Measurements from ENCODE around the gene HABP4.
A peak's percentile ranks its signal among the peaks of the same experiment; 100 is the strongest.

Gene HABP4

GRCh38 chr9:96489482-96489979 lies 39.6 kb downstream of the HABP4 start:
- Histone ChIP-seq H3K9me3 (no peaks in the 10 kb centered on the region), H3K4me3 (no peak overlapping the region), H3K36me3 (peaks cover 31 to 62% (median 55%) of the 10 kb centered on the region in 3 donors), H3K4me1 (peaks cover 0 to 65% (median 43%) of the 10 kb centered on the region in 4 donors), H3K27ac (peak overlapping the region; percentile 81 to 85), H3K27me3 (no peaks in the 10 kb centered on the region)
- intact Hi-C loops (cut with DNase I; ENCODE audit: low total_unique reads) = loop anchor here (5.0 to 10.0 kb wide), 2 partner anchors 33 to 75 kb away; no protein-coding TSS in a partner anchor
- no peak for DNase-seq
- no peak for TF ChIP-seq CTCF (IDR thresholded peaks at IDR 0.05)

- Histone ChIP-seq H3K27ac (peak overlapping the region in 1 of 2 donors; percentile 29), H3K9me3 (no peaks in the 10 kb centered on the region), H3K36me3 (peaks cover 31 to 60% (median 59%) of the 10 kb centered on the region in 3 donors), H3K4me1 (peaks cover 0 to 54% (median 35%) of the 10 kb centered on the region in 4 donors), H3K27me3 (no peaks in the 10 kb centered on the region), H3K4me3 (no peak overlapping the region)
- intact Hi-C loops (cut with DNase I; ENCODE audit: low total_unique reads) = no loop called here
- no peak for TF ChIP-seq CTCF (IDR thresholded peaks at IDR 0.05)
- DNase-seq = no peak
These were observed 40.6 kb downstream of the HABP4 start for GRCh38 chr9:96490534-96491078.

- Histone ChIP-seq H3K9me3 (no peaks in the 10 kb centered on the region), H3K4me1 (peaks cover 0 to 47% (median 29%) of the 10 kb centered on the region in 4 donors), H3K36me3 (peaks cover 34 to 66% (median 65%) of the 10 kb centered on the region in 3 donors), H3K27me3 (no peaks in the 10 kb centered on the region), H3K4me3 (no peak overlapping the region), H3K27ac (peak overlapping the region in 1 of 2 donors; percentile 29)
- intact Hi-C loops (cut with DNase I; ENCODE audit: low total_unique reads) = no loop called here
- no peak for DNase-seq
- no peak for TF ChIP-seq CTCF (IDR thresholded peaks at IDR 0.05)
These were observed 41.3 kb downstream of the HABP4 start for GRCh38 chr9:96491079-96491879.

GRCh38 chr9:96491880-96492525 lies 42.0 kb downstream of the HABP4 start:
- no peak for DNase-seq
- no peaks in the 10 kb centered on the region for H3K9me3 ChIP-seq
- intact Hi-C loops (cut with DNase I; ENCODE audit: low total_unique reads) = no loop called here
- TF ChIP-seq CTCF (IDR thresholded peaks at IDR 0.05) = no peak
- no peaks in the 10 kb centered on the region for H3K27me3 ChIP-seq
- H3K36me3 ChIP-seq = peaks cover 34 to 71% (median 70%) of the 10 kb centered on the region in 3 donors
- H3K4me3 ChIP-seq = no peak overlapping the region
- H3K4me1 ChIP-seq = peaks cover 0 to 40% (median 23%) of the 10 kb centered on the region in 4 donors
- peak overlapping the region in 1 of 2 donors; percentile 29 for H3K27ac ChIP-seq

GRCh38 chr9:96492993-96493531 lies 43.1 kb downstream of the HABP4 start:
- Histone ChIP-seq H3K27me3 (no peaks in the 10 kb centered on the region), H3K4me1 (peaks cover 0 to 29% (median 13%) of the 10 kb centered on the region in 4 donors), H3K36me3 (peaks cover 34 to 71% (median 70%) of the 10 kb centered on the region in 3 donors), H3K4me3 (no peak overlapping the region), H3K9me3 (no peaks in the 10 kb centered on the region), H3K27ac (peak overlapping the region in 1 of 2 donors; percentile 3)
- no peak for DNase-seq
- TF ChIP-seq CTCF (IDR thresholded peaks at IDR 0.05) = no peak
- intact Hi-C loops (cut with DNase I; ENCODE audit: low total_unique reads) = no loop called here

Data from tibial artery (tissue), 4 donors.